ENCODE measurements around the gene OR52B2. TPM values are rescaled to one million over a fixed set of nuclear protein-coding genes. Genes with fewer than 3 reads are reported as not detected.

Gene OR52B2
- total RNA-seq = 0.06 TPM in 1 of 2 replicates, not detected in the other

GRCh38 chr11:6170226-6170625 is at the start of gene OR52B2:
Gene OR52B2 (minus strand): TSS chr11:6170326. CDS start chr11:6170326, 0 bp downstream.

GRCh38 chr11:6205366-6205765 is 35.2 kb upstream of the OR52B2 start, which contains the start of gene C11orf42:
Gene C11orf42 (plus strand): TSS chr11:6205557. CDS start chr11:6205616, 59 bp downstream.

GRCh38 chr11:6199174-6199810 is 29.2 kb upstream of the OR52B2 start, which contains the start of gene OR52W1:
Gene OR52W1 (plus strand): TSS chr11:6199224. CDS start chr11:6199224, 0 bp downstream.

Other genes starting within 250 kb of the OR52B2 start
- not detected in 2 replicates for gene OR56A3, start 228.1 kb downstream of the OR52B2 start, total RNA-seq
- not detected in 2 replicates for gene OR56A5, start 201.8 kb downstream of the OR52B2 start, total RNA-seq
- gene OR52L1, start 183.3 kb downstream of the OR52B2 start, total RNA-seq = not detected in 2 replicates
- not detected in 2 replicates for gene OR56A4, start 163.4 kb downstream of the OR52B2 start, total RNA-seq
- gene OR56A1, start 139.6 kb downstream of the OR52B2 start, total RNA-seq = not detected in 2 replicates
- not detected in 2 replicates for gene OR56B4, start 62.6 kb downstream of the OR52B2 start, total RNA-seq
- not detected in 2 replicates for gene OR52W1, start 28.9 kb upstream of the OR52B2 start, total RNA-seq
- not detected in 2 replicates for gene C11orf42, start 35.2 kb upstream of the OR52B2 start, total RNA-seq
- gene FHIP1B, start 64.3 kb upstream of the OR52B2 start, total RNA-seq = 7.3 and 9.8 TPM in 2 replicates
- 0.06 TPM in 1 of 2 replicates, not detected in the other for gene CNGA4, start 68.8 kb upstream of the OR52B2 start, total RNA-seq
- not detected in 2 replicates for gene CCKBR, start 89.5 kb upstream of the OR52B2 start, total RNA-seq
- 307 and 433 TPM in 2 replicates for gene CAVIN3, start 150.2 kb upstream of the OR52B2 start, total RNA-seq
- 54.4 and 71.0 TPM in 2 replicates for gene SMPD1, start 220.1 kb upstream of the OR52B2 start, total RNA-seq
- 50.2 and 51.7 TPM in 2 replicates for gene APBB1, start 248.8 kb upstream of the OR52B2 start, total RNA-seq

Data from aortic smooth muscle cell (primary cell).